Body of pancreas (tissue), 4 donors: Measurements from ENCODE around the gene ASTN2. TPM values are rescaled to one million over a fixed set of nuclear protein-coding genes. Genes with fewer than 3 reads are reported as not detected.

Experiments
- ATAC-seq: fragments of 150-250 bp; one replicate; pipeline ENCODE4 v1.9.1; 2016
- DNase-seq, 4 donors: peaks; one replicate each; pipeline ENCODE4 v3.0.0-alpha.2; 2019
- H3K27ac ChIP-seq, 4 donors: fragments of 200-600 bp; sonication (generic); 1 replicate in 3 of 4; 2 replicates in 1 of 4; pipeline versions ENCODE4 v1.5.1 to v1.6.1; 2016 to 2019; ENCODE audit warnings: mild to moderate bottlenecking in 1 of 4, mixed read lengths in 1 of 4, moderate library complexity in 1 of 4
- H3K27me3 ChIP-seq, 2 donors: fragments of 200-600 bp; sonication (generic); one replicate each; pipeline ENCODE4 v1.6.0; 2016; ENCODE audit warnings: mild to moderate bottlenecking in 1 of 2
- H3K36me3 ChIP-seq, 2 donors: fragments of 200-600 bp; sonication (generic); replicated peaks in 1 of 2; 2 replicates each; pipeline ENCODE4 v1.5.1; 2016; ENCODE audit warnings: low read depth in 2 of 2; ENCODE audit not compliant: insufficient read depth in 1 of 2
- H3K4me1 ChIP-seq: fragments of 200-600 bp; sonication (generic); one replicate; pipeline ENCODE4 v1.6.0; 2016
- H3K4me3 ChIP-seq, 2 donors: fragments of 200-600 bp; sonication (generic); 1 replicate in 1 of 2; 2 replicates in 1 of 2; pipeline ENCODE4 v1.5.1; 2016 to 2019
- H3K9me3 ChIP-seq, 3 donors: fragments of 200-600 bp; sonication (generic); 1 replicate in 2 of 3; 2 replicates in 1 of 3; pipeline ENCODE4 v1.5.1; 2016
- POLR2A ChIP-seq, 3 donors: fragments of 450-650 bp; IDR thresholded peaks; one replicate each; pipeline ENCODE4 v1.6.1; 2016; ENCODE audit warnings: antibody characterized with exemption in 3 of 3, mild to moderate bottlenecking in 2 of 3
- WGBS, 2 donors: methylation state at CpG; one replicate each; pipeline ENCODE4 v1.1.5; 2017; 5-methylcytosine and 5-hydroxymethylcytosine counted together
- intact Hi-C: fragments of 100-400 bp; cut with DNase I; formaldehyde crosslinking; loops from one replicate; pipeline ENCODE4 v1.15.1; 2023
- total RNA-seq, 2 donors: library from RNA; depleted of rRNA; stranded (reverse); fragments of >200 nt; gene quantifications; one replicate each; pipeline ENCODE4 v1.1.0, GENCODE V29; 2016
- TF ChIP-seq, protein P1 (sequence below), 7 experiments: fragments of 450-650 bp in 4 of 7; fragments of 200-600 bp in 3 of 7; sonication (generic) in 3 of 7; IDR thresholded peaks; one replicate each; pipeline ENCODE4 v1.5.1; 2016 to 2019; ENCODE audit warnings: antibody characterized with exemption in 7 of 7

The ASTN2 gene
- total RNA-seq, 2 donors from 2014 or later, result 8.2 to 9.6 TPM

DNA sequence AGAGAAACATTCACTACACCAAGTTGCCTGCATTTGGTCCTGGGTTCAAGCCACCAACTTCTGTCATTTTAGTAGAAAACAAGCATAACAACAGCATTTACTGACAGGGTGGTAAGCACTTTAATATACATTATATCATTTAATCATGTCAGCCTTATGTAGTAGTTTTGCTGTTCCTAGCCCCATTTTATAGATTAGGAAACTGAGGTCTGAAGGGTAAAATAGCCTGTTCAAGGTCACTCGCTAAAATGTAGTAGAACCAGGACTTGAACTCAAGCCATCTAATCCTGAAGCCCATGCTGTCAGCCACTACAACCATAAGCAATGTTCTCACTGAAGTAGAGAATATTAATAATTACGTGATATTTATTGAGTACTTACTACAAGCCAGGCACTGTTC, 787.4 kb downstream of the ASTN2 start:
- no peak overlapping the region for H3K27ac ChIP-seq
- WGBS, 2 donors, result 95 to 98% methylated on average over 2 of the region's 2 CpGs

DNA sequence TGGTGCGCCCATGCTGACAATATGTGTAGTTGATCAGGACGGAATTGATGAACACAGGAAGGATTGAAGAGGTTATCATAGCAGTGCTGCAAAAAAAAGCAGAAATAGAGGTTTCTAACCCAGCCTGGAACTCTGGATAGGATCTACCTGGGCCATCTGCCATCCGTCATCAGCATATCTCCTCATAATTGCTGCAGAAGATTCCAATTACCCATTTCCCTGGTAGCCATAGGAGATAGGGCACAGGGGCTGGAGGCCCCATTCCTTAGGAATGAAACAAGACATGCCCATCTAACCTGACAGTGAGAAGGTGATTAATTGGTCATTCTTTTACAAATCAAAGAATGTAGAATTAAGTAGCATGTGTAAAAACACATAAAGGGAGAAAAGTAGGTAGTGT, 788.1 kb downstream of the ASTN2 start:
- Histone ChIP-seq H3K9me3 (no peaks in the 10 kb centered on the region), H3K36me3 (no peaks in the 10 kb centered on the region), H3K27ac (no peak overlapping the region), H3K4me1 (no peaks in the 10 kb centered on the region), H3K27me3 (no peaks in the 10 kb centered on the region), H3K4me3 (no peak overlapping the region)
- ATAC-seq, result no peak
- intact Hi-C loops, result no loop called here
- 91 to 93% methylated on average over 3 of the region's 3 CpGs for WGBS, 2 donors
- DNase-seq, result no peak
- TF ChIP-seq, protein P1, sequence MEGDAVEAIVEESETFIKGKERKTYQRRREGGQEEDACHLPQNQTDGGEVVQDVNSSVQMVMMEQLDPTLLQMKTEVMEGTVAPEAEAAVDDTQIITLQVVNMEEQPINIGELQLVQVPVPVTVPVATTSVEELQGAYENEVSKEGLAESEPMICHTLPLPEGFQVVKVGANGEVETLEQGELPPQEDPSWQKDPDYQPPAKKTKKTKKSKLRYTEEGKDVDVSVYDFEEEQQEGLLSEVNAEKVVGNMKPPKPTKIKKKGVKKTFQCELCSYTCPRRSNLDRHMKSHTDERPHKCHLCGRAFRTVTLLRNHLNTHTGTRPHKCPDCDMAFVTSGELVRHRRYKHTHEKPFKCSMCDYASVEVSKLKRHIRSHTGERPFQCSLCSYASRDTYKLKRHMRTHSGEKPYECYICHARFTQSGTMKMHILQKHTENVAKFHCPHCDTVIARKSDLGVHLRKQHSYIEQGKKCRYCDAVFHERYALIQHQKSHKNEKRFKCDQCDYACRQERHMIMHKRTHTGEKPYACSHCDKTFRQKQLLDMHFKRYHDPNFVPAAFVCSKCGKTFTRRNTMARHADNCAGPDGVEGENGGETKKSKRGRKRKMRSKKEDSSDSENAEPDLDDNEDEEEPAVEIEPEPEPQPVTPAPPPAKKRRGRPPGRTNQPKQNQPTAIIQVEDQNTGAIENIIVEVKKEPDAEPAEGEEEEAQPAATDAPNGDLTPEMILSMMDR (IDR thresholded peaks at IDR 0.05), result no peak
- TF ChIP-seq POLR2A (IDR thresholded peaks at IDR 0.05), result no peak

More for the DNA sequence above, 787.4 kb downstream of the ASTN2 start:
- intact Hi-C loops, result no loop called here
- ATAC-seq, result no peak
- no peaks in the 10 kb centered on the region for H3K4me1 ChIP-seq
- no peaks in the 10 kb centered on the region for H3K36me3 ChIP-seq
- H3K9me3 ChIP-seq, result no peaks in the 10 kb centered on the region
- TF ChIP-seq, protein P1 (IDR thresholded peaks at IDR 0.05), result no peak
- no peak for TF ChIP-seq POLR2A (IDR thresholded peaks at IDR 0.05)
- H3K27me3 ChIP-seq, result no peaks in the 10 kb centered on the region
- no peak for DNase-seq
- no peak overlapping the region for H3K4me3 ChIP-seq

DNA sequence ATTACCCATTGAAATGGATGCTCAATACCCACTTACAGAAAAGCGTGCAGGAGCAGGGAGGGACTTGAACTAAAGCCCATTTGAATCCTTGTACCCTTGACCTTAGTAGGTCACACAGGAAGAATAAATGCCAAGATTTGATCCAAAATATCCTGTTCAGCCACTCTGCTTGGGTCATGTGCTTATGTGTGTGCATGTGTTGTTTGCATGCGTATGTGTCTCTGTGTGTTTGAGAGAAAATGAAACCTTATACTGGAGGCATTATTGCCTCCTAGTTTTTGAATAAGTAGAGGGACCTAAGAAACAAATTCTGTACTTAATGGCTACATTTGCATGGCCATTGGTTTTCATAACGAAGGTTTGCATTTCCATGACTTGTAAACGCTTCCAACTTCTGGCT, 791.1 kb downstream of the ASTN2 start:
- DNase-seq (no peak), ATAC-seq (no peak)
- Histone ChIP-seq H3K4me3 (no peak overlapping the region), H3K4me1 (no peaks in the 10 kb centered on the region), H3K27ac (no peak overlapping the region), H3K27me3 (no peaks in the 10 kb centered on the region), H3K9me3 (no peaks in the 10 kb centered on the region), H3K36me3 (no peaks in the 10 kb centered on the region)
- intact Hi-C loops, result no loop called here
- no peak for TF ChIP-seq POLR2A (IDR thresholded peaks at IDR 0.05)
- TF ChIP-seq, protein P1 (IDR thresholded peaks at IDR 0.05), result no peak
- 84 to 91% methylated on average over 4 of the region's 4 CpGs for WGBS, 2 donors

DNA sequence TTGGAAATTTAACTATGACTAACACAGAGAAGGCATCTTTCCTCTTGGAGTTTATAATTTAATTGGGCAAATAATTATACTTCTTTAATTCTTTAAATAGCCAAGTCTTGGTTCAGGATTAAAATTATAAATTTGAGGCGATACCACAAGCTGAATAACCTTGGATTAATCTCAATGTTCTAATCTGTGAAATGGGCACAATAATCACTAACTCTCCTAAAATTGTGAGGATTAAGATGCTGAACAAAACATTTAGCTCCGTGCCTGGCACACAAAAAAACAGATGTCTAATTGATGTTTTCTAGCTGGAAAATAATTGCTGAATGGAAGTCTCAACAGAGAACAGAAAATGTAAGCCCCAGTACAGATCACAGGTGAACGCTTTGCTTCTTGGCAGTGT, 797.5 kb downstream of the ASTN2 start:
- Histone ChIP-seq H3K4me3 (no peak overlapping the region), H3K27ac (no peak overlapping the region), H3K9me3 (no peaks in the 10 kb centered on the region), H3K27me3 (no peaks in the 10 kb centered on the region), H3K4me1 (no peaks in the 10 kb centered on the region), H3K36me3 (no peaks in the 10 kb centered on the region)
- intact Hi-C loops, result no loop called here
- no peak for TF ChIP-seq POLR2A (IDR thresholded peaks at IDR 0.05)
- TF ChIP-seq, protein P1 (IDR thresholded peaks at IDR 0.05), result no peak
- ATAC-seq (no peak), DNase-seq (no peak)
- 95 to 96% methylated on average over 3 of the region's 3 CpGs for WGBS, 2 donors

DNA sequence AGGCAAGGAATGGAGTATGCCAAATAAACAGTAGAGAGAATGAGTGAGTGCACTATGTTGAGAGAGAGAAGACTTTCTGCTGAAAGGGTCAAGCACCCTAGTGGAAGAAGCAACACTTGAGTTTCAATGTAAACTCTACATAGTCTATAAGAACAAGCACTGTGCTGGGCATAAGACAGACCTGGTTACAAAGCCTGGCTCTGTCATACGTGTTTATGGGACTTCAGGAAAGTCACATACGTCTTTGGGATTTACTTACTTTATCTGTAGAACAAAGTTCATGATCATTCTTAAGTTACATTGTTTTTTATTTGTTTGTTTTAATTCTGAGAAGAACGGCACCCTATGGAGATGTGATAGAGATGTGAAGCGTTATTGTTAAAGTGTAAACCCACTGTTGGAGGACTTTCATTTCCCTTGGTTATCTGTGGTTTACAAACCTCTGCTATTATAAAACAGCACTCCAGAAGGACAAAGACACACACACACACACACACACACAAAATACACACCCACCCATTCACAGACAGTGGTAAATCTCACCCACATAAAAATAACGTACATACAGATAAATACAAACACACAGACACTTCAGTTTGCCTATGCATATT, 798.4 kb downstream of the ASTN2 start:
- intact Hi-C loops, result no loop called here
- no peaks in the 10 kb centered on the region for H3K4me1 ChIP-seq
- H3K4me3 ChIP-seq, result no peak overlapping the region
- H3K27ac ChIP-seq, result no peak overlapping the region
- ATAC-seq, result no peak
- DNase-seq, result no peak
- TF ChIP-seq, protein P1 (IDR thresholded peaks at IDR 0.05), result no peak
- TF ChIP-seq POLR2A (IDR thresholded peaks at IDR 0.05), result no peak
- no peaks in the 10 kb centered on the region for H3K9me3 ChIP-seq
- 50 to 56% methylated on average over 5 of the region's 5 CpGs for WGBS, 2 donors
- H3K27me3 ChIP-seq, result no peaks in the 10 kb centered on the region
- H3K36me3 ChIP-seq, result no peaks in the 10 kb centered on the region
